NB4 (cell line): ENCODE results near the gene PSME4.
"Not testable (repeated sequence)": the region's sequence is repeated elsewhere in the genome, so short reads cannot be mapped to it uniquely, and the experiment has no call there.

Experiments
- CTCF ChIP-seq: IDR thresholded peaks from one replicate; pipeline ENCODE4 v1.5.1; 2012; ENCODE audit warnings: low read depth, low read length
- POLR2A ChIP-seq: IDR thresholded peaks from 2 replicates; pipeline ENCODE4 v1.6.1; 2011; ENCODE audit warnings: mild to moderate bottlenecking; ENCODE audit not compliant: insufficient read length; ENCODE audit errors: extremely low read depth

- TF ChIP-seq CTCF, POLR2A: not testable (repeated sequence)
Observed at GRCh38 chr2:53851052-53851757, 119.6 kb downstream of the PSME4 start.
